Measurements from ENCODE around the gene ADIPOR2. TPM values are rescaled to one million over a fixed set of nuclear protein-coding genes. Genes with fewer than 3 reads are reported as not detected.

The ADIPOR2 gene
- total and polyA plus RNA-seq, 10 of the 15 experiments (the other 5 are each of a cell fraction or from before 2014, with no cell fraction given) = 8.6 to 65.0 (median 38.0) TPM

GRCh38 chr12:1690578-1691122, at the start of gene ADIPOR2 (continued):
- TF ChIP-seq, protein P1, sequence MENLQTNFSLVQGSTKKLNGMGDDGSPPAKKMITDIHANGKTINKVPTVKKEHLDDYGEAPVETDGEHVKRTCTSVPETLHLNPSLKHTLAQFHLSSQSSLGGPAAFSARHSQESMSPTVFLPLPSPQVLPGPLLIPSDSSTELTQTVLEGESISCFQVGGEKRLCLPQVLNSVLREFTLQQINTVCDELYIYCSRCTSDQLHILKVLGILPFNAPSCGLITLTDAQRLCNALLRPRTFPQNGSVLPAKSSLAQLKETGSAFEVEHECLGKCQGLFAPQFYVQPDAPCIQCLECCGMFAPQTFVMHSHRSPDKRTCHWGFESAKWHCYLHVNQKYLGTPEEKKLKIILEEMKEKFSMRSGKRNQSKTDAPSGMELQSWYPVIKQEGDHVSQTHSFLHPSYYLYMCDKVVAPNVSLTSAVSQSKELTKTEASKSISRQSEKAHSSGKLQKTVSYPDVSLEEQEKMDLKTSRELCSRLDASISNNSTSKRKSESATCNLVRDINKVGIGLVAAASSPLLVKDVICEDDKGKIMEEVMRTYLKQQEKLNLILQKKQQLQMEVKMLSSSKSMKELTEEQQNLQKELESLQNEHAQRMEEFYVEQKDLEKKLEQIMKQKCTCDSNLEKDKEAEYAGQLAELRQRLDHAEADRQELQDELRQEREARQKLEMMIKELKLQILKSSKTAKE (IDR thresholded peaks at IDR 0.05; ENCODE audit: low read depth, poor library complexity, severe bottlenecking) = no peak
- TF ChIP-seq TARDBP (IDR thresholded peaks at IDR 0.05; ENCODE audit: borderline replicate concordance) (no peak), CBX3 (IDR thresholded peaks at IDR 0.05; ENCODE audit: borderline replicate concordance, low read depth) (no peak), CBX5 (IDR thresholded peaks at IDR 0.05; ENCODE audit: low read depth) (no peak), SRF (IDR thresholded peaks at IDR 0.05; ENCODE audit: low read depth in 2 of 2, low read length in 2 of 2) (0 out of 4 replicates have a peak, but pooled peaks of 1 of the 2 experiments have one; percentile 1), PKNOX1 (IDR thresholded peaks at IDR 0.05) (peak; percentile 34; the same call in 1 of the 2 replicates), ETV6 (conservative IDR thresholded peaks at IDR 0.05 in 1 of 2, IDR thresholded peaks at IDR 0.05 in 1 of 2; ENCODE audit: borderline replicate concordance in 1 of 2, low read depth in 1 of 2) (no peak), POU2F2 (IDR thresholded peaks at IDR 0.05; ENCODE audit: borderline replicate concordance, low read depth, low read length) (peak; percentile 81; the same call in 2 of the 3 replicates), ZZZ3 (IDR thresholded peaks at IDR 0.05; ENCODE audit: control insufficient read depth, insufficient read length, low read depth) (no peak), FOS (IDR thresholded peaks at IDR 0.05; ENCODE audit: borderline replicate concordance, extremely low read depth, insufficient read length) (no peak), ZNF384 (IDR thresholded peaks at IDR 0.05; ENCODE audit: borderline replicate concordance, low read depth, low read length) (no peak)
- TF ChIP-seq, protein P2, sequence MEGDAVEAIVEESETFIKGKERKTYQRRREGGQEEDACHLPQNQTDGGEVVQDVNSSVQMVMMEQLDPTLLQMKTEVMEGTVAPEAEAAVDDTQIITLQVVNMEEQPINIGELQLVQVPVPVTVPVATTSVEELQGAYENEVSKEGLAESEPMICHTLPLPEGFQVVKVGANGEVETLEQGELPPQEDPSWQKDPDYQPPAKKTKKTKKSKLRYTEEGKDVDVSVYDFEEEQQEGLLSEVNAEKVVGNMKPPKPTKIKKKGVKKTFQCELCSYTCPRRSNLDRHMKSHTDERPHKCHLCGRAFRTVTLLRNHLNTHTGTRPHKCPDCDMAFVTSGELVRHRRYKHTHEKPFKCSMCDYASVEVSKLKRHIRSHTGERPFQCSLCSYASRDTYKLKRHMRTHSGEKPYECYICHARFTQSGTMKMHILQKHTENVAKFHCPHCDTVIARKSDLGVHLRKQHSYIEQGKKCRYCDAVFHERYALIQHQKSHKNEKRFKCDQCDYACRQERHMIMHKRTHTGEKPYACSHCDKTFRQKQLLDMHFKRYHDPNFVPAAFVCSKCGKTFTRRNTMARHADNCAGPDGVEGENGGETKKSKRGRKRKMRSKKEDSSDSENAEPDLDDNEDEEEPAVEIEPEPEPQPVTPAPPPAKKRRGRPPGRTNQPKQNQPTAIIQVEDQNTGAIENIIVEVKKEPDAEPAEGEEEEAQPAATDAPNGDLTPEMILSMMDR (IDR thresholded peaks at IDR 0.05 in 2 of 3, conservative IDR thresholded peaks at IDR 0.05 in 1 of 3; ENCODE audit: control insufficient read depth in 2 of 3, extremely low read depth in 1 of 3, insufficient read depth in 1 of 3, low read depth in 3 of 3, low read length in 3 of 3) = no peak
- TF ChIP-seq, protein P3, sequence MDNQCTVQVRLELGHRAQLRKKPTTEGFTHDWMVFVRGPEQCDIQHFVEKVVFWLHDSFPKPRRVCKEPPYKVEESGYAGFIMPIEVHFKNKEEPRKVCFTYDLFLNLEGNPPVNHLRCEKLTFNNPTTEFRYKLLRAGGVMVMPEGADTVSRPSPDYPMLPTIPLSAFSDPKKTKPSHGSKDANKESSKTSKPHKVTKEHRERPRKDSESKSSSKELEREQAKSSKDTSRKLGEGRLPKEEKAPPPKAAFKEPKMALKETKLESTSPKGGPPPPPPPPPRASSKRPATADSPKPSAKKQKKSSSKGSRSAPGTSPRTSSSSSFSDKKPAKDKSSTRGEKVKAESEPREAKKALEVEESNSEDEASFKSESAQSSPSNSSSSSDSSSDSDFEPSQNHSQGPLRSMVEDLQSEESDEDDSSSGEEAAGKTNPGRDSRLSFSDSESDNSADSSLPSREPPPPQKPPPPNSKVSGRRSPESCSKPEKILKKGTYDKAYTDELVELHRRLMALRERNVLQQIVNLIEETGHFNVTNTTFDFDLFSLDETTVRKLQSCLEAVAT (IDR thresholded peaks at IDR 0.05) = peak; percentile 74
- TF ChIP-seq, protein P4, sequence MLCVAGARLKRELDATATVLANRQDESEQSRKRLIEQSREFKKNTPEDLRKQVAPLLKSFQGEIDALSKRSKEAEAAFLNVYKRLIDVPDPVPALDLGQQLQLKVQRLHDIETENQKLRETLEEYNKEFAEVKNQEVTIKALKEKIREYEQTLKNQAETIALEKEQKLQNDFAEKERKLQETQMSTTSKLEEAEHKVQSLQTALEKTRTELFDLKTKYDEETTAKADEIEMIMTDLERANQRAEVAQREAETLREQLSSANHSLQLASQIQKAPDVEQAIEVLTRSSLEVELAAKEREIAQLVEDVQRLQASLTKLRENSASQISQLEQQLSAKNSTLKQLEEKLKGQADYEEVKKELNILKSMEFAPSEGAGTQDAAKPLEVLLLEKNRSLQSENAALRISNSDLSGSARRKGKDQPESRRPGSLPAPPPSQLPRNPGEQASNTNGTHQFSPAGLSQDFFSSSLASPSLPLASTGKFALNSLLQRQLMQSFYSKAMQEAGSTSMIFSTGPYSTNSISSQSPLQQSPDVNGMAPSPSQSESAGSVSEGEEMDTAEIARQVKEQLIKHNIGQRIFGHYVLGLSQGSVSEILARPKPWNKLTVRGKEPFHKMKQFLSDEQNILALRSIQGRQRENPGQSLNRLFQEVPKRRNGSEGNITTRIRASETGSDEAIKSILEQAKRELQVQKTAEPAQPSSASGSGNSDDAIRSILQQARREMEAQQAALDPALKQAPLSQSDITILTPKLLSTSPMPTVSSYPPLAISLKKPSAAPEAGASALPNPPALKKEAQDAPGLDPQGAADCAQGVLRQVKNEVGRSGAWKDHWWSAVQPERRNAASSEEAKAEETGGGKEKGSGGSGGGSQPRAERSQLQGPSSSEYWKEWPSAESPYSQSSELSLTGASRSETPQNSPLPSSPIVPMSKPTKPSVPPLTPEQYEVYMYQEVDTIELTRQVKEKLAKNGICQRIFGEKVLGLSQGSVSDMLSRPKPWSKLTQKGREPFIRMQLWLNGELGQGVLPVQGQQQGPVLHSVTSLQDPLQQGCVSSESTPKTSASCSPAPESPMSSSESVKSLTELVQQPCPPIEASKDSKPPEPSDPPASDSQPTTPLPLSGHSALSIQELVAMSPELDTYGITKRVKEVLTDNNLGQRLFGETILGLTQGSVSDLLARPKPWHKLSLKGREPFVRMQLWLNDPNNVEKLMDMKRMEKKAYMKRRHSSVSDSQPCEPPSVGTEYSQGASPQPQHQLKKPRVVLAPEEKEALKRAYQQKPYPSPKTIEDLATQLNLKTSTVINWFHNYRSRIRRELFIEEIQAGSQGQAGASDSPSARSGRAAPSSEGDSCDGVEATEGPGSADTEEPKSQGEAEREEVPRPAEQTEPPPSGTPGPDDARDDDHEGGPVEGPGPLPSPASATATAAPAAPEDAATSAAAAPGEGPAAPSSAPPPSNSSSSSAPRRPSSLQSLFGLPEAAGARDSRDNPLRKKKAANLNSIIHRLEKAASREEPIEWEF (IDR thresholded peaks at IDR 0.05; ENCODE audit: insufficient replicate concordance, low read depth, low read length) = no peak

Data from GM12878 (cell line).